HEK293 (cell line): ENCODE measurements around the gene HHIPL1.

Experiments
- CTCF ChIA-PET: fragments of 350-600 bp; formaldehyde crosslinking; extraction: SDS; loops from one replicate; lab custom pipeline; 2021; ENCODE audit warnings: antibody characterized with exemption; lab: Yijun Ruan, JAX
- POLR2A ChIA-PET: fragments of 300-600 bp; formaldehyde crosslinking; extraction: SDS; loops from one replicate; lab custom pipeline; 2020; ENCODE audit warnings: antibody characterized with exemption, inconsistent platforms; lab: Yijun Ruan, JAX
- H3K27ac ChIP-seq: fragments of 200-500 bp; sonication (Bioruptor generic); 2 replicates; pipeline ENCODE4 v1.5.1; 2014; ENCODE audit warnings: low read depth, low read length, control low read depth, inconsistent platforms; ENCODE audit errors: extremely low read depth
- H3K36me3 ChIP-seq, 2 experiments: fragments of 200-500 bp in 1 of 2; sonication (Bioruptor generic) in 1 of 2; 1 replicate in 1 of 2; 2 replicates in 1 of 2; pipeline ENCODE4 v1.5.1; 2014 to 2017; ENCODE audit warnings: inconsistent platforms in 2 of 2, low read length in 2 of 2; ENCODE audit not compliant: control insufficient read depth in 2 of 2, insufficient read depth in 1 of 2
- H3K4me1 ChIP-seq: fragments of 200-500 bp; sonication (Bioruptor generic); 2 replicates; pipeline ENCODE4 v1.5.1; 2014; ENCODE audit warnings: mild to moderate bottlenecking, low read length, inconsistent platforms; ENCODE audit not compliant: control insufficient read depth, insufficient read depth
- H3K4me3 ChIP-seq: 2 replicates; pipeline ENCODE4 v1.5.1; 2011; ENCODE audit warnings: low read depth, mild to moderate bottlenecking, control low read depth, low read length, moderate library complexity
- H3K9me3 ChIP-seq: fragments of 200-500 bp; sonication (Bioruptor generic); 2 replicates; pipeline ENCODE4 v1.5.1; 2014; ENCODE audit warnings: low read depth, low read length, inconsistent platforms; ENCODE audit not compliant: control insufficient read depth, insufficient read depth
- GLIS1 ChIP-seq: fragments of 450-650 bp; formaldehyde crosslinking; IDR thresholded peaks from 2 replicates; pipeline ENCODE4 v1.5.1; 2016; ENCODE audit warnings: missing biosample characterization, missing genetic modification characterization
- RBAK ChIP-seq: fragments of 450-650 bp; formaldehyde crosslinking; IDR thresholded peaks from 2 replicates; pipeline ENCODE4 v1.5.1; 2016; ENCODE audit warnings: missing biosample characterization, missing genetic modification characterization
- REPIN1 ChIP-seq: fragments of 450-650 bp; formaldehyde crosslinking; IDR thresholded peaks from 2 replicates; pipeline ENCODE4 v1.5.1; 2017; ENCODE audit warnings: missing biosample characterization, missing genetic modification characterization, low read depth
- SCRT1 ChIP-seq: fragments of 450-650 bp; formaldehyde crosslinking; IDR thresholded peaks from 2 replicates; pipeline ENCODE4 v1.5.1; 2016; ENCODE audit warnings: missing biosample characterization, missing genetic modification characterization, borderline replicate concordance
- SP2 ChIP-seq: fragments of 450-650 bp; formaldehyde crosslinking; IDR thresholded peaks from 2 replicates; pipeline ENCODE4 v1.5.1; 2016; ENCODE audit warnings: missing biosample characterization, missing genetic modification characterization
- ZNF114 ChIP-seq: fragments of 450-650 bp; formaldehyde crosslinking; IDR thresholded peaks from 2 replicates; pipeline ENCODE4 v1.5.0; 2017; ENCODE audit warnings: missing biosample characterization, missing genetic modification characterization
- ZNF221 ChIP-seq: fragments of 450-650 bp; formaldehyde crosslinking; IDR thresholded peaks from 2 replicates; pipeline ENCODE4 v1.5.1; 2017; ENCODE audit warnings: missing biosample characterization, missing genetic modification characterization, borderline replicate concordance
- ZNF24 ChIP-seq: fragments of 450-650 bp; formaldehyde crosslinking; IDR thresholded peaks from 2 replicates; pipeline ENCODE4 v1.5.1; 2016; ENCODE audit warnings: missing biosample characterization, missing genetic modification characterization
- ZNF302 ChIP-seq: fragments of 450-650 bp; formaldehyde crosslinking; IDR thresholded peaks from 2 replicates; pipeline ENCODE4 v1.5.1; 2016; ENCODE audit warnings: missing biosample characterization, missing genetic modification characterization, low read depth
- ZNF514 ChIP-seq: fragments of 450-650 bp; formaldehyde crosslinking; IDR thresholded peaks from 2 replicates; pipeline ENCODE4 v1.5.1; 2016; ENCODE audit warnings: missing biosample characterization, missing genetic modification characterization
- ZNF529 ChIP-seq: fragments of 450-650 bp; formaldehyde crosslinking; IDR thresholded peaks from 2 replicates; pipeline ENCODE4 v1.5.1; 2017; ENCODE audit warnings: missing genetic modification characterization, missing biosample characterization; ENCODE audit not compliant: insufficient replicate concordance
- ZNF530 ChIP-seq: fragments of 450-650 bp; formaldehyde crosslinking; IDR thresholded peaks from 2 replicates; pipeline ENCODE4 v1.5.1; 2016; ENCODE audit warnings: low read depth, missing biosample characterization, missing genetic modification characterization
- ZNF548 ChIP-seq: fragments of 450-650 bp; formaldehyde crosslinking; IDR thresholded peaks from 2 replicates; pipeline ENCODE4 v1.5.1; 2016; ENCODE audit warnings: missing biosample characterization, missing genetic modification characterization
- ZNF549 ChIP-seq: fragments of 450-650 bp; IDR thresholded peaks from 2 replicates; pipeline ENCODE4 v1.5.1; 2018; ENCODE audit warnings: missing biosample characterization, missing genetic modification characterization, mild to moderate bottlenecking, inconsistent platforms, moderate library complexity
- ZNF585B ChIP-seq: fragments of 450-650 bp; formaldehyde crosslinking; IDR thresholded peaks from 2 replicates; pipeline ENCODE4 v1.5.1; 2016; ENCODE audit warnings: missing biosample characterization, missing genetic modification characterization
- ZNF600 ChIP-seq: fragments of 450-650 bp; formaldehyde crosslinking; IDR thresholded peaks from 2 replicates; pipeline ENCODE4 v1.5.1; 2016; ENCODE audit warnings: missing biosample characterization, missing genetic modification characterization
- ZNF623 ChIP-seq: fragments of 450-650 bp; formaldehyde crosslinking; IDR thresholded peaks from 2 replicates; pipeline ENCODE4 v1.5.1; 2016; ENCODE audit warnings: missing biosample characterization, missing genetic modification characterization
- ZNF692 ChIP-seq: fragments of 450-650 bp; formaldehyde crosslinking; IDR thresholded peaks from 2 replicates; pipeline ENCODE4 v1.5.1; 2016; ENCODE audit warnings: missing biosample characterization, missing genetic modification characterization
- ZNF747 ChIP-seq: fragments of 450-650 bp; formaldehyde crosslinking; IDR thresholded peaks from 2 replicates; pipeline ENCODE4 v1.5.1; 2016; ENCODE audit warnings: missing biosample characterization, missing genetic modification characterization
- ZSCAN5A ChIP-seq: fragments of 450-650 bp; formaldehyde crosslinking; IDR thresholded peaks from 2 replicates; pipeline ENCODE4 v1.5.1; 2016; ENCODE audit warnings: missing biosample characterization, missing genetic modification characterization

HHIPL1 gene

DNA sequence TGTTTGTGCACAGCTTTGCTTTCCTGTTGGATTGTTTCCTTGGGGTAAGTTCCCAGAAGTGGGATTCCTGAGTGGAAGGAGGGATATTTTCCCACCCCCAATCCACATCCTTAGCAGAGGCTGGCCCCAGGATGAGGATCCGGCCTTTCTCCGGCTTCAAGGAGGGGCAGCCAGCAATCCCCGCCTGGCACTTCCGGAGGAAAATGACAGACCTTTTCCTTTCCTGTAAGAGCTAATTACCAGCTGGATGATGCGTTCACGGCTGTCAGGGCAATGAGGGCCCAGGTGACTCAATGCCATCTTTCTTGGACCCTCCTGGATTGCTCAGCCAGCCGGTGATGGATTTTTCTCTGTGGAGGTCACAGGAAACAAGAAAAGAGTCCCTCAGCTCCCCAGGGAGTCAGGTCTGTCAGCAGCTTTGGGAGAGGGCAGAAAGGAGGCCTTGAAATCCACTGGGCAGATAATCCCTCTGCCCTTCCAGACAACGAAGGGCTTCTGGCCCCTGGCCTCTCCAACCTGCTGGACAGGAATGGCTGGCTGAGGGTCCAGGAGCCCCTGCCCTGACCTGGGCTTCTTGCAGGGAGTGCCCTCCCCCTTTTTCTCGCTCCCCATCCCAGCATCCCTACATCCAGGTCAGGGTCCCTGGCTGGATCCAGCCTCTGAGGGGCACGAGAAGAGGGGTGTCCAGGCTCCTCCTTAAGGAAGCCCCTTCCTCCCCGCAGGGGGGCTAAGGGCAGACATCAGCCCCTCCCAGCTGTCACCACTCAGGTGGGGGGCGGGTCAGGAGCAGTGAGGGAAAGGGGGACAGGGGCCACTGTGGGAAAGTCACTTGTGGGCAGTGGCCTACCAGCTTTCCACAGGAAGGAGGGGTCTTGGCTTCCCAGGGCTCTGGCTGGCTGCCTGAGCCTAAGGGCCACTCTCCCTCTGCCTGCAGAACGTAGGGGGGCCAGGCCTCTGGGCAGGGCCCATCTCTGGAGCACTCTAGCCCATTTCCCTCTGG lies 24.8 kb upstream of the HHIPL1 start (continued):
- TF ChIP-seq ZNF692 (tag by site-specific recombination) (no peak), SP2 (peak; percentile 28; the same call in 1 of the 2 replicates), ZSCAN5A (no peak), ZNF24 (tag by site-specific recombination) (no peak), ZNF114 (tag by site-specific recombination) (no peak), RBAK (tag by site-specific recombination) (no peak), GLIS1 (peak; percentile 77), ZNF302 (tag by site-specific recombination) (no peak), ZNF221 (tag by site-specific recombination) (no peak), ZNF623 (tag by site-specific recombination) (no peak), ZNF585B (tag by site-specific recombination) (no peak)

DNA sequence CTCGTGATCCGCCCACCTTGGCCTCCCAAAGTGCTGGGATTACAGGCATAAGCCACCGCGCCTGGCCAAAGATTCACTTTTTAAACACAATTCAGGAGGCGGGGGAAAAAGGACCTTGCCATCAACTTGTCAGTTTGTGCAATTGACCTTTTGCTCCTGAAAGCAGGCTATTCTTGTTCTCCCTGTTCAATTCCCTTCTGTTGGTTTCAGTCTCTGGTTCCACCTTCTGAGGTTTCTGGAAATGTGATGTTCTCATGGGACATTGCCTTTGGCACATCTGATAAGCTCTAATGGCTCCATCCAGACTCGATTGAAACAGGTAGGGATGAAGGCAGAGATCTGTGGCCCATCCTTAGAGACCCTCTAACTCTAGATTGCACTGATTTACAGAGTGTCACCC lies 23.0 kb upstream of the HHIPL1 start:
- ChIA-PET CTCF (interaction anchor here (0.8 to 1.2 kb wide), 2 partner anchors 59 to 97 kb away, joined by 3 to 7 read pairs; no protein-coding TSS in a partner anchor), POLR2A (interaction anchor here (0.7 kb wide), 1 partner anchor 80 kb away, joined by 4 read pairs; no protein-coding TSS in a partner anchor)
- H3K9me3 ChIP-seq = no peaks in the 10 kb centered on the region
- no peaks in the 10 kb centered on the region for H3K36me3 ChIP-seq
- TF ChIP-seq ZNF530 (tag by site-specific recombination) = no peak
- no peak for TF ChIP-seq ZNF529 (tag by site-specific recombination)
- no peak overlapping the region for H3K27ac ChIP-seq
- no peaks in the 10 kb centered on the region for H3K4me1 ChIP-seq
- no peak overlapping the region for H3K4me3 ChIP-seq

- H3K36me3 ChIP-seq = no peaks in the 10 kb centered on the region
- H3K4me1 ChIP-seq = no peaks in the 10 kb centered on the region
- ChIA-PET CTCF (interaction anchor here (0.6 to 1.9 kb wide), 3 partner anchors 10 to 107 kb away, joined by 3 to 5 read pairs (median 5); no protein-coding TSS in a partner anchor), POLR2A (no interaction called here)
- H3K9me3 ChIP-seq = no peaks in the 10 kb centered on the region
- H3K27ac ChIP-seq = no peak overlapping the region
- TF ChIP-seq SCRT1 (no peak), REPIN1 (tag by site-specific recombination) (no peak), ZNF747 (tag by site-specific recombination) (no peak), ZNF548 (no peak), ZNF514 (tag by site-specific recombination) (no peak), ZNF600 (tag by site-specific recombination) (no peak), ZNF549 (tag by site-specific recombination) (no peak)
- no peak overlapping the region for H3K4me3 ChIP-seq
Observed at GRCh38 chr14:99624024-99624423, 20.9 kb upstream of the HHIPL1 start.
